ENCODE data around the gene CFAP221.

CFAP221 gene

GRCh38 chr2:119520696-119521432, 23.4 kb upstream of the CFAP221 start:
- Histone ChIP-seq H3K36me3 (ENCODE audit: control insufficient read depth in 2 of 2, insufficient read depth in 2 of 2, low read length in 2 of 2) (no peaks in the 10 kb centered on the region), H3K4me1 (ENCODE audit: control insufficient read depth, insufficient read depth, low read length) (peaks cover 33% of the 10 kb centered on the region), H3K4me3 (ENCODE audit: low read length in 2 of 2) (no peak overlapping the region), H3K9ac (ENCODE audit: low read length in 2 of 2) (no peak overlapping the region), H3K27me3 (ENCODE audit: control insufficient read depth in 1 of 2, insufficient read depth in 2 of 2, low read length in 2 of 2) (peaks cover 0 to 4% of the 10 kb centered on the region in 2 donors), H3K9me3 (ENCODE audit: control insufficient read depth in 2 of 2, low read length in 2 of 2) (no peaks in the 10 kb centered on the region), H3K27ac (ENCODE audit: low read length) (peak overlapping the region; percentile 37)

GRCh38 chr2:119521433-119522050, 22.7 kb upstream of the CFAP221 start:
- no peak overlapping the region for H3K9ac ChIP-seq (ENCODE audit: low read length in 2 of 2)
- H3K4me1 ChIP-seq (ENCODE audit: control insufficient read depth, insufficient read depth, low read length): peaks cover 33% of the 10 kb centered on the region
- peaks cover 0 to 4% of the 10 kb centered on the region in 2 donors for H3K27me3 ChIP-seq (ENCODE audit: control insufficient read depth in 1 of 2, insufficient read depth in 2 of 2, low read length in 2 of 2)
- H3K9me3 ChIP-seq (ENCODE audit: control insufficient read depth in 2 of 2, low read length in 2 of 2): no peaks in the 10 kb centered on the region
- no peaks in the 10 kb centered on the region for H3K36me3 ChIP-seq (ENCODE audit: control insufficient read depth in 2 of 2, insufficient read depth in 2 of 2, low read length in 2 of 2)
- H3K4me3 ChIP-seq (ENCODE audit: low read length in 2 of 2): no peak overlapping the region
- peak overlapping the region; percentile 37 for H3K27ac ChIP-seq (ENCODE audit: low read length)

- Histone ChIP-seq H3K9me3 (ENCODE audit: control insufficient read depth in 2 of 2, low read length in 2 of 2) (no peaks in the 10 kb centered on the region), H3K9ac (ENCODE audit: low read length in 2 of 2) (no peak overlapping the region), H3K27ac (ENCODE audit: low read length) (no peak overlapping the region), H3K4me1 (ENCODE audit: control insufficient read depth, insufficient read depth, low read length) (peaks cover 33% of the 10 kb centered on the region), H3K36me3 (ENCODE audit: control insufficient read depth in 2 of 2, insufficient read depth in 2 of 2, low read length in 2 of 2) (no peaks in the 10 kb centered on the region), H3K27me3 (ENCODE audit: control insufficient read depth in 1 of 2, insufficient read depth in 2 of 2, low read length in 2 of 2) (peaks cover 0 to 4% of the 10 kb centered on the region in 2 donors), H3K4me3 (ENCODE audit: low read length in 2 of 2) (peak overlapping the region in 1 of 2 donors; percentile 54)
Measured at GRCh38 chr2:119522671-119523070, 21.6 kb upstream of the CFAP221 start.

- H3K4me3 ChIP-seq (ENCODE audit: low read length in 2 of 2): peak overlapping the region; percentile 48 to 72
- H3K9me3 ChIP-seq (ENCODE audit: control insufficient read depth in 2 of 2, low read length in 2 of 2): no peaks in the 10 kb centered on the region
- peaks cover 0 to 4% of the 10 kb centered on the region in 2 donors for H3K27me3 ChIP-seq (ENCODE audit: control insufficient read depth in 1 of 2, insufficient read depth in 2 of 2, low read length in 2 of 2)
- H3K4me1 ChIP-seq (ENCODE audit: control insufficient read depth, insufficient read depth, low read length): peaks cover 27% of the 10 kb centered on the region
- H3K27ac ChIP-seq (ENCODE audit: low read length): no peak overlapping the region
- H3K9ac ChIP-seq (ENCODE audit: low read length in 2 of 2): peak overlapping the region; percentile 23 to 36
- no peaks in the 10 kb centered on the region for H3K36me3 ChIP-seq (ENCODE audit: control insufficient read depth in 2 of 2, insufficient read depth in 2 of 2, low read length in 2 of 2)
Measured at GRCh38 chr2:119523383-119523951, 20.8 kb upstream of the CFAP221 start.

- peaks cover 0 to 4% of the 10 kb centered on the region in 2 donors for H3K27me3 ChIP-seq (ENCODE audit: control insufficient read depth in 1 of 2, insufficient read depth in 2 of 2, low read length in 2 of 2)
- H3K4me3 ChIP-seq (ENCODE audit: low read length in 2 of 2): peak within 1 kb of the TSS; percentile 48 to 72
- peak within 1 kb of the TSS; percentile 23 to 36 for H3K9ac ChIP-seq (ENCODE audit: low read length in 2 of 2)
- no peaks in the 10 kb centered on the region for H3K36me3 ChIP-seq (ENCODE audit: control insufficient read depth in 2 of 2, insufficient read depth in 2 of 2, low read length in 2 of 2)
- H3K9me3 ChIP-seq (ENCODE audit: control insufficient read depth in 2 of 2, low read length in 2 of 2): no peaks in the 10 kb centered on the region
- H3K27ac ChIP-seq (ENCODE audit: low read length): no peak within 1 kb of the TSS
- H3K4me1 ChIP-seq (ENCODE audit: control insufficient read depth, insufficient read depth, low read length): peaks cover 27% of the 10 kb centered on the region
Measured at GRCh38 chr2:119523952-119524694, 20.1 kb upstream of the CFAP221 start, which contains the start of gene SCTR. Gene SCTR (minus strand): TSS chr2:119524483. CDS start chr2:119524226, 257 bp downstream.

- Histone ChIP-seq H3K9ac (ENCODE audit: low read length in 2 of 2) (no peak overlapping the region), H3K36me3 (ENCODE audit: control insufficient read depth in 2 of 2, insufficient read depth in 2 of 2, low read length in 2 of 2) (no peaks in the 10 kb centered on the region), H3K27me3 (ENCODE audit: control insufficient read depth in 1 of 2, insufficient read depth in 2 of 2, low read length in 2 of 2) (peaks cover 0 to 4% of the 10 kb centered on the region in 2 donors), H3K4me1 (ENCODE audit: control insufficient read depth, insufficient read depth, low read length) (peaks cover 22% of the 10 kb centered on the region), H3K9me3 (ENCODE audit: control insufficient read depth in 2 of 2, low read length in 2 of 2) (no peaks in the 10 kb centered on the region), H3K4me3 (ENCODE audit: low read length in 2 of 2) (no peak overlapping the region), H3K27ac (ENCODE audit: low read length) (no peak overlapping the region)
Measured at GRCh38 chr2:119525614-119526013, 18.6 kb upstream of the CFAP221 start.

- H3K27me3 ChIP-seq (ENCODE audit: control insufficient read depth in 1 of 2, insufficient read depth in 2 of 2, low read length in 2 of 2): peaks cover 0 to 4% of the 10 kb centered on the region in 2 donors
- no peak overlapping the region for H3K9ac ChIP-seq (ENCODE audit: low read length in 2 of 2)
- H3K9me3 ChIP-seq (ENCODE audit: control insufficient read depth in 2 of 2, low read length in 2 of 2): peaks cover 2 to 4% of the 10 kb centered on the region in 2 donors
- H3K27ac ChIP-seq (ENCODE audit: low read length): no peak overlapping the region
- peaks cover 5% of the 10 kb centered on the region for H3K4me1 ChIP-seq (ENCODE audit: control insufficient read depth, insufficient read depth, low read length)
- no peaks in the 10 kb centered on the region for H3K36me3 ChIP-seq (ENCODE audit: control insufficient read depth in 2 of 2, insufficient read depth in 2 of 2, low read length in 2 of 2)
- H3K4me3 ChIP-seq (ENCODE audit: low read length in 2 of 2): no peak overlapping the region
Measured at GRCh38 chr2:119527999-119528398, 16.2 kb upstream of the CFAP221 start.

GRCh38 chr2:119531292-119531691, 13.0 kb upstream of the CFAP221 start:
- Histone ChIP-seq H3K27me3 (ENCODE audit: control insufficient read depth in 1 of 2, insufficient read depth in 2 of 2, low read length in 2 of 2) (no peaks in the 10 kb centered on the region), H3K27ac (ENCODE audit: low read length) (no peak overlapping the region), H3K9ac (ENCODE audit: low read length in 2 of 2) (no peak overlapping the region), H3K4me1 (ENCODE audit: control insufficient read depth, insufficient read depth, low read length) (no peaks in the 10 kb centered on the region), H3K4me3 (ENCODE audit: low read length in 2 of 2) (no peak overlapping the region), H3K9me3 (ENCODE audit: control insufficient read depth in 2 of 2, low read length in 2 of 2) (peaks cover 10 to 24% of the 10 kb centered on the region in 2 donors), H3K36me3 (ENCODE audit: control insufficient read depth in 2 of 2, insufficient read depth in 2 of 2, low read length in 2 of 2) (no peaks in the 10 kb centered on the region)

- no peaks in the 10 kb centered on the region for H3K36me3 ChIP-seq (ENCODE audit: control insufficient read depth in 2 of 2, insufficient read depth in 2 of 2, low read length in 2 of 2)
- H3K4me1 ChIP-seq (ENCODE audit: control insufficient read depth, insufficient read depth, low read length): no peaks in the 10 kb centered on the region
- H3K9me3 ChIP-seq (ENCODE audit: control insufficient read depth in 2 of 2, low read length in 2 of 2): peaks cover 10 to 24% of the 10 kb centered on the region in 2 donors
- H3K27me3 ChIP-seq (ENCODE audit: control insufficient read depth in 1 of 2, insufficient read depth in 2 of 2, low read length in 2 of 2): no peaks in the 10 kb centered on the region
- H3K9ac ChIP-seq (ENCODE audit: low read length in 2 of 2): no peak overlapping the region
- H3K4me3 ChIP-seq (ENCODE audit: low read length in 2 of 2): no peak overlapping the region
- H3K27ac ChIP-seq (ENCODE audit: low read length): no peak overlapping the region
Measured at GRCh38 chr2:119533560-119533959, 10.7 kb upstream of the CFAP221 start.

- no peak overlapping the region for H3K9ac ChIP-seq (ENCODE audit: low read length in 2 of 2)
- no peaks in the 10 kb centered on the region for H3K36me3 ChIP-seq (ENCODE audit: control insufficient read depth in 2 of 2, insufficient read depth in 2 of 2, low read length in 2 of 2)
- no peak overlapping the region for H3K4me3 ChIP-seq (ENCODE audit: low read length in 2 of 2)
- H3K9me3 ChIP-seq (ENCODE audit: control insufficient read depth in 2 of 2, low read length in 2 of 2): peaks cover 16 to 24% of the 10 kb centered on the region in 2 donors
- H3K27ac ChIP-seq (ENCODE audit: low read length): no peak overlapping the region
- H3K4me1 ChIP-seq (ENCODE audit: control insufficient read depth, insufficient read depth, low read length): no peaks in the 10 kb centered on the region
- H3K27me3 ChIP-seq (ENCODE audit: control insufficient read depth in 1 of 2, insufficient read depth in 2 of 2, low read length in 2 of 2): no peaks in the 10 kb centered on the region
Measured at GRCh38 chr2:119536211-119536610, 8.0 kb upstream of the CFAP221 start.

All from stomach smooth muscle (tissue), 2 donors.